ENCODE data around the gene FEZ2. TPM values are rescaled to one million over a fixed set of nuclear protein-coding genes. Genes with fewer than 3 reads are reported as not detected.

Gene FEZ2
- polyA plus RNA-seq, 2 of the 4 experiments (the other 2 are of a cell fraction): 52.5 to 124 TPM

DNA sequence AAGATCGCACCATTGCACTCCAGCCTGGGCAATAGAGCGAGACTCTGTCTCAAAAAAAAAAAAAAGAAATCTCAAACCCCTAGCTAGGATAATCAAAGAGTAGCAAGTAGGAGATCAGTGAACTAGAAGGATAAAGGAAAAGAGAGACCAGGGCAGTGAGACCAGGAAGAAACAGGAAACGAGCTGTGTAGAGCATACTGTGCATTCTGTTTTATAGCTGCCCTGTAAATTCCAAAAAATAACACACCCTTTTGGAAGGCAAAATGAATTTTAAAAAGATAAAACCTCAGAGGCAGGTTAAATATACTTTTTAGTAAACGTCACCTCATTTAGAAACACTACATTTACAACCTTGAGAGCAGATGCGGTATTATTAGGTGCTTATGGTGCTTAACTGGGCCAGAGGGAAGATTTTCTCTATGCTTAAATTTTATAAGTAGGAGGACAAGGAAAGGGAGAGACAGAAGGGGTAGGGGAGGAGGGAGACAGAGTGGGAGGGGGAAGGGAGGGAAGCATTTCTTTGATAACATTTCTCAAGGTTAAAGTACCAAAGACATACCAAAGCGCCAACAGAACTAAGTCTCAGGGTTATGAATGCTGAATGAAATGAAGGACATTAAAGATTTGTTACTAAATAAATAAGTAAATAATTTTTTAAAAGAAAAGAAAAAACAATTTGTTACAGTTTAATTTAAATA lies 30.1 kb downstream of the FEZ2 start:
- peak in 1 of 2 experiments; percentile 37 for DNase-seq (ENCODE audit: low read depth in 1 of 2, low spot score in 1 of 2)
- Histone ChIP-seq H3K27ac (peak overlapping the region; percentile 80 to 88), H3K4me1 (peaks cover 71% of the 10 kb centered on the region)

GRCh38 chr2:36566887-36567286 lies 31.1 kb downstream of the FEZ2 start:
- Histone ChIP-seq H3K9me3 (no peaks in the 10 kb centered on the region), H3K4me2 (no peak overlapping the region), H3K4me1 (peaks cover 71% of the 10 kb centered on the region), H3K4me3 (no peak overlapping the region), H3K27ac (peak overlapping the region; percentile 80 to 88; a peak in 5 of 6 replicates)
- WGBS (ENCODE audit: missing lambda C conversion rate): 91% methylated on average over 4 of the region's 4 CpGs
- POLR2A ChIA-PET: no interaction called here
- TF ChIP-seq POLR2AphosphoS2 (conservative IDR thresholded peaks at IDR 0.05; ENCODE audit: low read length): peak; percentile 47; the same call in 1 of the 2 replicates
- no peak for TF ChIP-seq JUNB (IDR thresholded peaks at IDR 0.05)
- ATAC-seq: no peak
- no peak for DNase-seq (ENCODE audit: low read depth in 1 of 2, low spot score in 1 of 2)
- CTCF ChIA-PET: no interaction called here
- no peak for FAIRE-seq

More for the DNA sequence above, 30.1 kb downstream of the FEZ2 start:
- 42% methylated on average over 6 of the region's 6 CpGs for WGBS (ENCODE audit: missing lambda C conversion rate)
- FAIRE-seq (no peak), ATAC-seq (peak; percentile 6 to 39; a peak in 5 of 6 replicates)
- ChIA-PET CTCF (interaction anchor here (0.7 to 1.4 kb wide), 4 partner anchors 11 to 751 kb away, joined by 3 to 5 read pairs (median 3); partner anchors contain the start of gene FEZ2), POLR2A (interaction anchor here (0.7 to 1.8 kb wide), 2 partner anchors 30 to 163 kb away, joined by 3 to 5 read pairs; partner anchors contain the start of gene FEZ2)
- no peaks in the 10 kb centered on the region for H3K9me3 ChIP-seq
- H3K4me3 ChIP-seq: peak overlapping the region; percentile 11; the same call in 2 of the 3 replicates
- TF ChIP-seq EHMT2 (IDR thresholded peaks at IDR 0.05; ENCODE audit: low read depth): no peak
- TF ChIP-seq CHD2 (IDR thresholded peaks at IDR 0.05; ENCODE audit: low read length, partially characterized antibody): no peak
- TF ChIP-seq ESRRA (IDR thresholded peaks at IDR 0.05; ENCODE audit: borderline replicate concordance, low read length): peak; percentile 25; the same call in 1 of the 2 replicates
- no peak for TF ChIP-seq MAX (IDR thresholded peaks at IDR 0.05)
- TF ChIP-seq EHF (CRISPR knock-in tag; IDR thresholded peaks at IDR 0.05): no peak
- peak overlapping the region; percentile 88 for H3K4me2 ChIP-seq

GRCh38 chr2:36565712-36566111 lies 32.3 kb downstream of the FEZ2 start:
- DNase-seq (ENCODE audit: low read depth in 1 of 2, low spot score in 1 of 2) (no peak), FAIRE-seq (no peak), ATAC-seq (no peak)
- CTCF ChIA-PET: interaction anchor here (0.9 to 8.4 kb wide), 3 partner anchors 18 to 98 kb away, joined by 3 to 35 read pairs (median 6); no protein-coding TSS in a partner anchor
- H3K4me1 ChIP-seq: peaks cover 80% of the 10 kb centered on the region
- no peaks in the 10 kb centered on the region for H3K9me3 ChIP-seq
- H3K4me2 ChIP-seq: no peak overlapping the region
- WGBS (ENCODE audit: missing lambda C conversion rate): 90% methylated on average over 4 of the region's 4 CpGs
- no peak for TF ChIP-seq ZFP36 (IDR thresholded peaks at IDR 0.05; ENCODE audit: borderline replicate concordance, partially characterized antibody)
- TF ChIP-seq CHD4 (IDR thresholded peaks at IDR 0.05; ENCODE audit: borderline replicate concordance): no peak
- no peak for TF ChIP-seq POLR2AphosphoS2 (conservative IDR thresholded peaks at IDR 0.05; ENCODE audit: low read length)
- no peak for TF ChIP-seq PBX3 (IDR thresholded peaks at IDR 0.05)
- no peak for TF ChIP-seq CEBPB (IDR thresholded peaks at IDR 0.05)
- no peak for TF ChIP-seq RNF2 (IDR thresholded peaks at IDR 0.05; ENCODE audit: borderline replicate concordance, low read depth)
- no peak for TF ChIP-seq KDM1A (IDR thresholded peaks at IDR 0.05; ENCODE audit: low read depth)
- TF ChIP-seq NFE2L2 (conservative IDR thresholded peaks at IDR 0.05; ENCODE audit: low read length): no peak
- H3K27ac ChIP-seq: peak overlapping the region in 1 of 2 experiments; percentile 88; a peak in 3 of 6 replicates
- H3K4me3 ChIP-seq: no peak overlapping the region
- POLR2A ChIA-PET: no interaction called here

DNA sequence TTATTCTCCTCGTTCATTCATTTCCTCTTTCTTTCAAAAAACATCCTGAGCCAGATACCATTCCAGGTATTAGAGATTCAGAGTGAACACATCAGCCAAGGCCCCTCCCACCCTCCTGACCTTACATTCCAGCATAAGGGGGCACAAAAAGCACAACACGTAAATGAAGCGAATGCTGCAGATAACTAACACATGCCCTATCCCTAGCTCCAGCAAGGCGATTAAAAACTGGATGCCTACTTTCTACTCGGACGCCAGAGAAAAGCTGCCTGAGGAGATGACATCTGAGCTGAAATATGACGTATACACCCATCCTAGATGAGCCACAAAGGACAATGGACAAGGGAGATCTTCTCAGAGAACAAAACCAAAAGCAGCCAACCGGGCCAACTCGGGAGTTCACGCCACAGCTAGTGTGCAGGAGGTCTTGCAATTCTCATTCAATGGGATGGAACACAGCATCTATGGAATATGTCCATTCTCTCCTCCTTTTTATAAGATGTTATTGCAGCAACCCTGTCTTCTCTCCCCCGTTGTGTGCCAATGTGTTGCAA lies 33.5 kb downstream of the FEZ2 start:
- peak; percentile 23 for FAIRE-seq
- WGBS (ENCODE audit: missing lambda C conversion rate): 93% methylated on average over 11 of the region's 11 CpGs
- CTCF ChIA-PET: interaction anchor here (2.0 to 8.4 kb wide), 3 partner anchors 21 to 108 kb away, joined by 6 to 35 read pairs (median 7); no protein-coding TSS in a partner anchor
- no peak for ATAC-seq
- H3K4me2 ChIP-seq: no peak overlapping the region
- no peak for TF ChIP-seq EHF (CRISPR knock-in tag; IDR thresholded peaks at IDR 0.05)
- no peak for TF ChIP-seq KDM5A (IDR thresholded peaks at IDR 0.05)
- TF ChIP-seq CHD4 (IDR thresholded peaks at IDR 0.05; ENCODE audit: borderline replicate concordance): no peak
- TF ChIP-seq ZNF302 (CRISPR knock-in tag; IDR thresholded peaks at IDR 0.05): no peak
- no peak overlapping the region for H3K4me3 ChIP-seq
- no peak for DNase-seq (ENCODE audit: low read depth in 1 of 2, low spot score in 1 of 2)
- H3K9me3 ChIP-seq: no peaks in the 10 kb centered on the region
- H3K27ac ChIP-seq: peak overlapping the region; percentile 84 to 88; a peak in 4 of 6 replicates
- H3K4me1 ChIP-seq: peaks cover 74% of the 10 kb centered on the region
- POLR2A ChIA-PET: interaction anchor here (1.1 kb wide), 1 partner anchor 33 kb away, joined by 3 read pairs; the partner anchor contains the start of gene FEZ2

Measured in A549 (cell line).